ENCODE results near the gene SLC22A23.

Gene SLC22A23

GRCh38 chr6:3220366-3220765, 236.5 kb downstream of the SLC22A23 start:
- CTCF ChIA-PET: no interaction called here
- POLR2A ChIA-PET: no interaction called here
- no peak for TF ChIP-seq SUZ12 (IDR thresholded peaks at IDR 0.05)
- no peak for TF ChIP-seq FOXK2 (IDR thresholded peaks at IDR 0.05)
- no peak for TF ChIP-seq CTBP1 (IDR thresholded peaks at IDR 0.05; ENCODE audit: borderline replicate concordance)
- TF ChIP-seq FOXA1 (IDR thresholded peaks at IDR 0.05): no peak
- TF ChIP-seq PKNOX1 (IDR thresholded peaks at IDR 0.05): no peak
- TF ChIP-seq TARDBP (IDR thresholded peaks at IDR 0.05): no peak
- TF ChIP-seq ARNT (IDR thresholded peaks at IDR 0.05): no peak
- no peak for TF ChIP-seq L3MBTL2 (conservative IDR thresholded peaks at IDR 0.05)
- no peak for TF ChIP-seq SP1 (IDR thresholded peaks at IDR 0.05)
- TF ChIP-seq HDGF (IDR thresholded peaks at IDR 0.05; ENCODE audit: borderline replicate concordance): no peak
- TF ChIP-seq NFRKB (IDR thresholded peaks at IDR 0.05): no peak
- TF ChIP-seq ELF4 (IDR thresholded peaks at IDR 0.05): no peak
- TF ChIP-seq LEF1 (IDR thresholded peaks at IDR 0.05; ENCODE audit: borderline replicate concordance): no peak
- no peak for DNase-seq (ENCODE audit: extremely low spot score)

Measured in HEK293T (cell line).